HG03064 (cell line): ENCODE data around the gene POC1B.

Experiments
- ATAC-seq: cut with Tn5 transposase; IDR thresholded peaks from one replicate; pipeline ENCODE4 v1.9.1; 2021; ENCODE audit warnings: low read depth; ENCODE audit not compliant: unreplicated experiment

Gene POC1B

DNA sequence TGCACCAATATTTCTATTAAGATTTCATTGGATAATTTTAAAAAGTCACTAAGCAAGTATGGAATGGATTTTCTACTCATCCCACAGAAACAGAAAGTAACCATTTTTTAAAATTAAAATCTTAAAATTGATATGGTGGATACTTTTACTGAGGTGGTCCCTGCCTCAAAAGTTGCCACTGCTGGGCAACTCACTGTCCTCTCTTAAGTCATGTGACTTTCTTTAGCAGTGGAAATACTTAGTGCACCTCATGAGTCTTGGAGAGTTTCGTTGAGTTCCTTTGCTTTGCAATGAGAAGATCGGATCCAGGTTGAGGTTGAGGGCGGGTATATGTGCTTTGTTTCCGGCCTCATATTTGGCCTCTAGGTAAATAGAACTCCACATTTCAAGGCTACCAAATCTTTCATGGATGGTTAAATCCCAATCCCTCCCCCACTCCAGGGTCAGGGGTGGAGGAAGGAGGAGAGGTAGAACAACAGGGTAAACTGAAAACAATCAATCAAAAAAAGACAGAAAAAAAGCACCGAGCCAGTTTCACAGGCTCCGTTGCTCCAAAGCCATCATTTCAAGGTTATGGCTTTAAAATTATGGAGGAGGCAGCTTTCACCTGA, 134.0 kb downstream of the POC1B start:
- no peak for ATAC-seq

DNA sequence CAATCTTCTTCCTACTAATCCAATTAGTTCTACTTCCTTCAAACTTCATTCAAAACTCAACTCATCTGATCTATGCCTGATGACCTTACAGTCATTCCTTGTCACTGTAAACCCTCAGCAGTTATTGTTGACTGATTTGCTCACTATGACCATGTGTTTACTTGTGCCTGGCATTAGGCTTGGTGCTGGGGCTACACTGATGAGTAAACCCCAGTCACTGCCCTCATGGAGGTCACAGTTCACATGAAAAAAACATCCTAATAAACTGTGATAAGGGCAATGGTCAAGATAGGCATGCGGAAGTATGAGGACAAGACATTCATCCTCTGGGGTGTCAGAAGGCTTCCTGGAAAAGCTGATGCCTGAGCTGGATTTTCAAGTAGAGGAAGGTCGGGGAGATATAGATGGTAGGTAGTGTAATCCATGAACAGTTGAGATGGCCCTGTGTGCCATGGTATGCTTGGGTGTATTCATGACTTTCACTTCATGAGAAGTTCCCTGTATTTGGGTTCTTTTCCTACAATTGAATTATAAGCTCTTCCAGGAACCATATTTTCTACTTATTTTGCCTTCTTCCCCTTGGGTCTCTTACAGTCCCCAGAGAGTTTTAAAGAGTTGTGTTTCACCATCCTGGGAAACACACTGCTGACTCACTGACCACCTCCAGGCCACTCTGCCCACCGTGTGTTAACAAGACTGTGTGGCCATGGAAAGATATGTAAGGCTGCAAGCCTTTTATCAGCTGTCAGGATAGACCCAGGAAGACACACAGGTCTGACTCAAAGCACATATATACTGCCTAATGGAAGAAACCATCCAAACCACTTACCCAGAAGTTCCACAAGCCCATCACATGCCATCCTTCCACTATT, 134.8 kb downstream of the POC1B start:
- no peak for ATAC-seq

DNA sequence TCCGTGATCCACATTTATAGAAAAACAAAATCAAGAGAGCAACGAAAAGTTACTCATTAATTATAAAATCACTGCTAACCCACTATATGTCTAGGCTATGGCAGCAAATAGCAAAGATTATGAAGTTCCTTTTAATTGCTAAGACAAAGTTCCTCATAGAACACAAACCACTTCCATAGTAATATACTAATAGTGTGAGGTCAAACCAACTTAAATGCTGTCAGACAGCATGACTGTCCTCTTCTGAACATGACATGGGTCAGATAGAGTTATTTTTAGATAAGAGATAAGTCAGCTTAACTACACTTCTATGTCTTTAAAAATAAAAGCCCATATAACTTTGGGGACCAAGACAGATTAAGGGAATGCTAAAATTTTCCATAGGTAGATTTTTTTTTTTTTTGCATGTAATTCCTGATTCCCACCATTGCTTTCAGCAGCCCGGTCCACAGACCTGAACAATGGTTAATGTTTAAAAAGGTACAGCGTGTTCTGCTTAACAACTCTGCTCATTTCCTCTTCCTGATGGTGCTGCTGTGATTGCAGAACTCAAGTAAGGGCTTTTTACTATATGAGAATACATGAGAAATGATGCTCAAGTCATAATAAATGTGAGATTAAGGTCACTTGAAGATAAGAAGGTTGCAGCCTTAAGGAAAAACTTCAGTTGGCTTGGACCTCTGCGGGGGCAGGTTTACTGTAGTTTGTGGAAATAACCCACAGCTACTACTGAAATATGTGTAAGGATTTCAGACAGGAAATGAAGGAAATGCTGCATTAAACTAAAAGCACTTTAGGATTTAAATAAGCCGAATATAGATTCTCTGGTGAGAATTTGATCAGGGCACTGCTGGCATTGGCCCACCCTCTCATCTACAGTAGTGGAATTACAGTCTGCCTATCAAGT, 135.8 kb downstream of the POC1B start:
- ATAC-seq: no peak

DNA sequence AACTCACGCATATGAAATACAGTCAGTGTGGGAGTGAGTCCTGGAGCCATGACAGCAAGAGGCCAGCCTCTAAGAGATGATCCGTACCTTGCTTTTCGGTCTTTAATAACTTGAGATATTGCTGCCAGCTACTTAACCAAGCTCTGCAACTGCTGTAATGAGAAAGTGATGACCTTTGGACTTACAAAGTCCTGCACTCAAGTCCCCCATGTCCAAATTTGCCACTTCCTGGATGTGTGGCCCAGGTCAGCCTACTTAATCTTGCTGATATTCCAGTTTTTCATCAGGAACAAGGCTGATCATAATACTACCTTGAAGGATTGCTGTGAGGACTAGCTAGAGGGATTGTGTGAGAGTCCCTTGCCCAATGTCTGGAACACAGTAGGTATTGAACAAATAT, 139.7 kb downstream of the POC1B start:
- ATAC-seq: no peak

DNA sequence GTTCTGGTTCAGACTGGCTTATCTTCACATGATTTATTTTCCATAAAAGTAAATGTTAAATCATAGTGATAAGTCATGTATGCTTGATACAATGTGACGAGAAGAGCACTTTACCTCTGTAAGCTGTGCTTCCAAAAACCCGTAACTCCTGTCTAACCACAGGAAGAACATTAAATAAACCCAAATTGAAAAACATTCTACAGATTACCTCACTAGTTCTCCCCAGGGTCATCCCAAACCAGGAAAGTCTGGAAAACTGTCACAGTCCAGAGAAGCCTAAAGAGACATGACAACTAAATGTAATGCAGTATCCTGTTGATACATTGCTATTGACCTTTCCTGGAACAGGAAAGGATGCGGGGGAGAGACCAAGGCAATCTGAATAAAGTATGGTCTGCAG, 141.0 kb downstream of the POC1B start:
- no peak for ATAC-seq

DNA sequence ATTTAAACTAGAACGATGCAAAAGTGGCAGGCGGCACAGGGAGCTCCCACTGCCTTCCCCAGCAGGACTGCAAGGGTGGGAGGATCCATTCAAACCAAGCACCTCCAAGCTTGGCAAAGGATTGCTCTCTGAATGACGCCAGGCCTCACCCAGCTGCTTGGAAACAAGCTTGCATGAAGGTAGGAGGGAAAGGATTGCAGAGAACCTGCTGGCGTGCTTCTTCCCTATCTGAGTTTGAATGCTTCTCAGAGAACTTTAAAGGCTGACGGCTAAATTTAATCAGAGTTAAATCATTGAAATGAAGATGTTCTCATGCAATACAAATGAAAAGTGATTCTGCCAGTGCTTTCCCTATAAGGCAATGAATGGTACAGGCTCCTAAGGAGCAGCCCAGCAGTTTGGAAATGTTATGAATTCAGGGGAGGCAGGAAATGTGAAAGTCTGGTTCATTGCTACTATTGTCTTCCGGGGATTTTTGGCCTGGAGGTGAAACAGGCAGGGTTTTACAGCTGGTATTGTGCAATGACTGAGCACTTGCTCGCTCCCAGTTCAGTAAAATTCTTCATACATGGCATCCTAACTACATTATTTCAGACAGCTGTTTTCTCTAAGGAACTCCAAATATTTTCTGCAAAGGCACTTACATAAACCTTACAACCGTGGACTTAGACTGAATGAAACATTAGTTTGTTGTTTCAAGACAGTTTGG, 141.6 kb downstream of the POC1B start:
- ATAC-seq: no peak

DNA sequence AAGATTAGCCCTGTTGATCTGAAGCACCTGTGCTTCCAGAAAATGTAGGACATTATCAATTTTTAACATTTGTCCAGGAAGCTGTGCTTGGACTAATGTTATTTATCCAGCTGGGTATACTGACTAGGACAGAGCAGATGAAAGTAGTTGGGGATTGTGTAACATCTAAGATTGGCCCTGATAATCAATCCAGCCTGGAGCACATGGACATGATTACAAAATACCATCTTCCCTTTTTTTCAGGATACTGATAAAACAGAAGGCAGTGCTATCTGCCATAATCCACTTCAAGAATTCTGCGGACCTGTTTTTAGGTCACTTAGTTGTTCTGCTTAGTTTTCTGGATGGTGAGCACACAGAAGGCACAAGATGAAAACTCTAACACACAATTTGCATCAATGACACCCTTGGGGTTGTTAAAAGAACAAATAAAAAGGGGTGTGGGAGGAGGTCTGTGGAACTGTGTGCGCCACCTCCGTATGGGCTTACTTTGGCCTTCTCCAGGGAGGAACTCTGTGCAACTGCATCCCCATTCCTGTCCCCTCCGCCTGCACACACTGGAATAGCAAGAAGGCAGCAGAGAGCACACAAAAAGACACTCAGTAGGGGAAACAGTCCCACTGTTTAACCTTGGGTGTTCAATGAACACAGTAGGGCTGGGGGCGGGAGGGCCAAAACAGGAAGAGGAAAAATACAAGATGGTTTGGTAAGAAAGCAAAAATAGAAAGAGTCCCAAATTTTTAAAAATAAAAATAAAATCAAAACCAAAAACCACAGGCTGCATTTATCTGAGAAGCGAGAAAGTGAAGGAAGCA, 142.4 kb downstream of the POC1B start:
- no peak for ATAC-seq

DNA sequence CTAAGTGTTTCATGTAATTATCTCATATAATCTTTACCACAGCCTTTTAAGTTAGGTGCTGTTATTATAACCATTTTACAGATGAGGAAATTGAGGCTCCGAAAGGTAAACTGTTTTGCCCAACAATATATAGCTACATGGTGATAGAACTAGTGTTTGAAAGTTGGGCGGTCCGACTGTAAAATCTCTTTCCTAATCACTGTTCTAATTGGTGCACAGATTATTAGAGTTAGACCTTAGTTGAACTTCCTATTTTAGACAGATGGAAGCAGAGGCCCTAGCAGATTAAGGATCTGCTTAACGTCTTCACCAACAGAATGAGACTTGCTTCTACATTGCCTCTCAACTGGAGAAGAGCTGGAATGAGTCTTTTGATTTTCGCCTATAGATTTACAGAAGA, 143.5 kb downstream of the POC1B start:
- no peak for ATAC-seq

DNA sequence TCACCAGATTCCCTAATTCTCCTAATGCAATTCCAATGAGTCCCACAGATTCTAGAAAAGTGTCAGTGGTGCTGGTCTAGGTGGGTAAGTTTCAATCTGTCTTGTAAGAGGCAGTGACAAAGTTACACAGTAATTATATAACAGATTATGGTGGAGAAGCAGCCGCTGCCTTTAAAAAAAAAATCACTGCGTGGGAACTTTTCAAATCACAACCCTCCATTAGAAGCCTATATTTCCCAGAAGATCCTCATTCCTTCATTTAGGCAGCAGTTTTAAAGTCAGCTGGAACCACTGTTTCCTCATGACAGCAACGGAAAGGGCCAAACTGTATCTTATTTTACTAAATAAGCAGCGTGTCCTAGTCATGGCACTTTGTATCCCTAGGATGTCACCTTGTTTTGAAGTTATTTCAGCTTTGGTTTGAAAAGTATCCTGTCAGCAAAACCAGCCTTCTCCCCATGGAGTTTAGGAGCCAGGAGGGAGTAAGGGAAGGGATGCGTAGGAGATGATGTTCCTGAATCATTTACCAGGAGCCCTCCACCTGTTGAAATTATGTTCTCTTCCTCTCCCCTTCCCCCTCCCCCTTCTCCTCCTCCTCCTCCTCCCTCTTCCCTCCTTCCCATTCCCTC, 145.9 kb downstream of the POC1B start:
- no peak for ATAC-seq

DNA sequence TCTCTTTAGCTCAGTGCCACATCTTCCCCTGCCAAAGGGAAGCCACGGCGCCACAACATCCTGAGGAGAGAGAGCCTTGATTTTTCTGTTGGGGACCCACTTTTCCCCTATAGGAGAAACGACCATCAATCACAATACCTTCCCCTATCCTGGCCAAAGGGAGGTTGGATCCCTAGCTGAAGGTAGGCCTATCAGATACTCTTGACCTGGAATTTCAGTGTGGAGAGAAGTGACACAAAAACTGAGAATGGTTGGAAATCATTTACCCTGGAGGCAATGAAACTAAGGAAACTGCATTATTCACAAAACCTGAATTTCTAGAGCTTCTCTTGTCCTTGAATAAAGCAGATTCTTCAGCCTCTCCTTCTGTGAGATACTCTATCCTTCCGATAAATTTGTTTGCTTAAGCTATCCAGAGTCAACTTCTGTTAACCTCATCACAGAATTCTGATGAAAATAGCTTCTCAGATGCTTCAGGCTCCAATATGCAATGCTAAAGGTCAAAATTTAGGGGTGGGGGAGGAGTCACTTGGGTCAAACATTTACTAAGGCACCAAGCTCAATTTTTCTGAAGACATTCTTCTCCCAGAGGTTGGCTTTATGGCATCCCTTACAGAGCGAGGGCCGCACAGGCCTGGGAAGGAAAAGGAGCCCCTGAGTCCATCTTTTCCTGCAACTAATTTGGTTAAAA, 146.6 kb downstream of the POC1B start:
- ATAC-seq: no peak

DNA sequence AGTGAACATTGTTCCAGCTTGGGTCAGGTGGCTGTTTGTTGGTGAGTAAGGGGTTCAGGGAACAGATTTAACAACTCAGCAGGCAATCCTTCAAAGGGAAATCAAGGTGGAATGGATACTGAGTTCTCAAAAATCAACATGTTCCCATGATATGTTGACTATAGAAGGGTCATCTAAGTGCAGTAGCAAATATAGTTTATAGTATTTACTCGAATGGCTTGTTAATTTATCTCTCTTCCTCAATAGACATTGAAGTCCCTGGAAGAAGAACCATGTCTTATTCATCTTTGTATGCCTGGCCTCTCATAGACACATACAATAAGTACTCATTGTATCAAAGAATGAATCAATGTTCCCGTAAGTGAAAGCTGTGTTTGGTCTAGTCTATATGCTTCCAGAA, 149.0 kb downstream of the POC1B start:
- ATAC-seq: no peak

DNA sequence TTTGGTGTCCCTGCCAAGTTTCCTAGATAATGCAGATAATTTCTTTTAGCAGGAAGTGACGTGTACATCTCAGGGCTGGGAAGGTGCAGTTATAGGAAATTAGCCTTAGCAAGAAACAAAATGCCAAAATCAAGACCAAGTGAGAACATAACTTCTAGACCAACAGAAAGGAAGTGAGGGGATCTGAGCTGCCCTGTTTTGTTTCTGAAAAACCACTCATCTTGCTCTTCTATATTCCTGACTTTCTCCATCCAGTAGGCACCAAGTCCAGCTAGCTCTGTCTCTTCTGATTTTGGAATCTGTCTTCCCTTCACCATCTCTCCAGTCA, 149.7 kb downstream of the POC1B start:
- no peak for ATAC-seq

DNA sequence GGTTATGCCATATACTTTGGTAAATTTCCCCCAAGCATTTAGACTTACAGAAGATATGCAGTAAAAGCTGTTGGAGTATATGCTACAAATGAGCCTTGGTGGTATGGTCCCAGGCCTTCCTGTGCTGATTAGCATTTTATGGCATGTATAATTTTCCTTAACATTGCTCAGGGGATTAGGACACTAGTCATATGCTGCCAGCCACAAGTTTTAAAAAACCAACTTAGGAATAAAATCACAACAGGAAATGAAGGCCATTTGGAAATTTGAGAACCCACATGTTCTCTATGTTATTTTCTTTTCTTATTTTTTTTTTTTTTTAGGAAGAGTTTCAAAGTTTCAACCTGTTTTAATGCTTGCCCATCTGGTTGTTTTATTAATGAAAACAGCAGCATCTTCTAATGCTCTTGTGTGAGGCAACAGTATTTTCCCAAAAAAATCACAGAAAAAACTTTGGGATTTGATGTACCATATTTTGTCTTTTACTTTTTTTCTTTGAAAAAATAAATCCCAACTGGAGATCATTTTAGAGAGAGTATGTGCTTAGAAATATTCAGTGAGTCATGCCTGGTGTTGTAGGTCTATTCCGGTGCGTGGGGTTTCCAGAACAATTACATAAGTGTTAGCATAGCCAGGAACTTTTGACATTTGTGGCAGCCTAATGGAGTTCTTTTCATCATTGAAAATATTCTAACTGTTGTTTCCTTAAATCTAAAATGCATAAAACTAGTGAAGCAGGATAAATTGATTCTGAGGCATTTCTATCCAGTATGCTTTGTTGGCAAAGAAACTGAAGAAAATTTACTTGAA, 151.9 kb downstream of the POC1B start:
- ATAC-seq: no peak

DNA sequence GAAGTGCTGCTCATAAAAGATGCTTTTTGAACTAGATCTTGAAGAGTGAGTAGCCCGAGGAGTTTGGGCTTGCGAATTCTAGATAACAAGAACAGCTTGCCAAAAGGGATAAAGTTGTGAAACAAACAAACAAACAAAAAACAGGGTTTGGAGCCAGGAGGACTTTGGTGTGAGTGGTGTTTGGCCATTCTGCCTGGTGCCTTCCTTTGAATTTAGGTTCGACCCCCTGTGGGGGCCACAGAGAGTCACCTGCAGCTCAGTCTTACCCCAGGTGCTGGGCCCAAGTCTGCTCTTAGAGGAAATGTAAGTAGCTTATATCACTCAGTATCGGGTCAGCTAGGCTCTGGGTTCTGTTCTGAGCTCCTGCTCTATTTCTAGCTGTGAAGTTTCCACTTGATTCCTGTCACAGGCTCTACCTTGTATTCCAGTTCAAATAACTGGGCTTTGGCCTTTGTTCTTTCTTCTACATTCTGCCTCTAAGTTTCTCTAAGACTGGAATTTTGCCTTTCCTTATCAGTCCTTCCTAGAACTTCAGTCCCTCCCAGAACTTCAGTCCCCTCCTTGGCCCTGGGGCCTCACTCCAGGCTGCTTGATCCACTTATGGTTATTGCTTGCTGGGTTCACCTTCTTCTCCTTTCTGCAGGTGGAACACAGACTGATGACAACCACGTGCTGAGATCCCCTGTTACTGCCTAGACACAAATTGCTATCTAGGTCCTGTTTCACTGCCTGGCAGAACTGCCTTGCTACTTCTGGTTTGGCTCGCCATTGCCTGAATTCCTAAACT, 153.1 kb downstream of the POC1B start:
- ATAC-seq: no peak

DNA sequence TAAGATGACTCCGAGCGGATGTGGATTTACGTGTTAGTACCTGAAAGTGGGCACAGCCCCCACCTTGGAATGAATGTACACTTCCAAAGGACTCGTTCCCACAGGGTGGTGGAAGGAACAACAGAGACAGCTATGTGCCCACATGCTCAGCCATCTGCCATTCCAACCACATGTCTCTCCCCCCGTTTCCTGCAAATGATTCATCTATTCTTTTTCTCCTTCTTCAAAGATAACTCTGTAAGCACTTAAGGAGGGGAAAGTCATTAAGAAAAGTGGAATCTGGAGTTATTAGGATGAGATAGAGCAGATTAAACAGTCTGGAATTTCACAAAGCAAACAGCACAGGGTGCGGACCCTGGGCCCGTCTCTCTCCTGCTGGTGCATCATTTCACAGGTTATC, 155.0 kb downstream of the POC1B start:
- ATAC-seq: no peak

DNA sequence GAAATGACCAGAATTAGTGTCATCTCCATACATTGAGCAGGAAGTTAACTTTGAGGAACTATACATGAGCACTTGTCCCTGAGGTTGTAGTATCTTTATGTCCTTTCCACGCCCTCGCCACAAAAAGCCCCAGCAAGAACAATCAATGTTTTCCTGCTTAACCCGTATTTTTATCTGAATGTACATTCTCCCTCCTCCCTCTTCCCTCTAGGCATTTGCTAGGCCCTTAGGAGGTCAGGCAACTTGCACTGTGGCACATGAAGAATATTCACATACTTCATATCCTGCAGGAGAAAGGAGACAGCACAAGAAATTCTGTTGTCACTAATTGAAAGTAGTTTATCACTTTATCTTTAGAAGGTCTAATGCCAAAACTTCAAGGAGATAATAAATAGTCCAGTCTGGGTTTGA, 155.4 kb downstream of the POC1B start:
- no peak for ATAC-seq
